ENCODE data around the gene LPAR6. TPM values are rescaled to one million over a fixed set of nuclear protein-coding genes. Genes with fewer than 3 reads are reported as not detected.

LPAR6 gene
- total RNA-seq, 4 donors from 2014 or later: 7.8 to 14.2 (median 8.8) TPM

DNA sequence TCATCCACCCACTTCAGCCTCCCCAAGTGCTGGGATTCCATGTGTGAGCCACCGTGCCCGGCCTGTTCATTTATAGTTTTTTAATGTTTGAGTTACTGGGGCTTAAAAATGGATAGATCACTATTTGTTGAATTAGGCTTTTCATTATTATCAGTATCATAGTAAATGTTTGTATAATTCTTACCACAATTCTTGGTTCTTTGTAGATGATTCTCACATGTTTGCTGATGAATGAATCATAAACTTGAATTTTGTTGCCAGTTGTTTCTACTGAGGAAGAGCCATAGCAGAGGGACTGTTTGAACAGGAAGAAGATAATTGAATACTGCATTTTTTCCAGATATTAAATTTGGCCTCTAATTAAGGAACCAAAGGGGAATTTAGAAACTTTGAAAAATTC lies 2.6 kb upstream of the LPAR6 start:
- Histone ChIP-seq H3K4me1 (peaks cover 0 to 4% (median 0%) of the 10 kb centered on the region in 4 donors), H3K4me3 (no peak overlapping the region), H3K27me3 (no peaks in the 10 kb centered on the region), H3K9me3 (no peaks in the 10 kb centered on the region), H3K27ac (replicated peaks in 1 of 4) (no peak overlapping the region), H3K36me3 (peaks cover 0 to 14% (median 7%) of the 10 kb centered on the region in 4 donors)
- no peak for DNase-seq (ENCODE audit: extremely low spot score)
- intact Hi-C loops (cut with DNase I): no loop called here
- TF ChIP-seq POLR2A (IDR thresholded peaks at IDR 0.05; ENCODE audit: low read depth): no peak
- no peak for TF ChIP-seq EP300 (IDR thresholded peaks at IDR 0.05)
- TF ChIP-seq, protein P1, sequence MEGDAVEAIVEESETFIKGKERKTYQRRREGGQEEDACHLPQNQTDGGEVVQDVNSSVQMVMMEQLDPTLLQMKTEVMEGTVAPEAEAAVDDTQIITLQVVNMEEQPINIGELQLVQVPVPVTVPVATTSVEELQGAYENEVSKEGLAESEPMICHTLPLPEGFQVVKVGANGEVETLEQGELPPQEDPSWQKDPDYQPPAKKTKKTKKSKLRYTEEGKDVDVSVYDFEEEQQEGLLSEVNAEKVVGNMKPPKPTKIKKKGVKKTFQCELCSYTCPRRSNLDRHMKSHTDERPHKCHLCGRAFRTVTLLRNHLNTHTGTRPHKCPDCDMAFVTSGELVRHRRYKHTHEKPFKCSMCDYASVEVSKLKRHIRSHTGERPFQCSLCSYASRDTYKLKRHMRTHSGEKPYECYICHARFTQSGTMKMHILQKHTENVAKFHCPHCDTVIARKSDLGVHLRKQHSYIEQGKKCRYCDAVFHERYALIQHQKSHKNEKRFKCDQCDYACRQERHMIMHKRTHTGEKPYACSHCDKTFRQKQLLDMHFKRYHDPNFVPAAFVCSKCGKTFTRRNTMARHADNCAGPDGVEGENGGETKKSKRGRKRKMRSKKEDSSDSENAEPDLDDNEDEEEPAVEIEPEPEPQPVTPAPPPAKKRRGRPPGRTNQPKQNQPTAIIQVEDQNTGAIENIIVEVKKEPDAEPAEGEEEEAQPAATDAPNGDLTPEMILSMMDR (IDR thresholded peaks at IDR 0.05): no peak
- TF ChIP-seq POLR2AphosphoS5 (IDR thresholded peaks at IDR 0.05): no peak
- 82% methylated on average over 2 of the region's 2 CpGs for WGBS

DNA sequence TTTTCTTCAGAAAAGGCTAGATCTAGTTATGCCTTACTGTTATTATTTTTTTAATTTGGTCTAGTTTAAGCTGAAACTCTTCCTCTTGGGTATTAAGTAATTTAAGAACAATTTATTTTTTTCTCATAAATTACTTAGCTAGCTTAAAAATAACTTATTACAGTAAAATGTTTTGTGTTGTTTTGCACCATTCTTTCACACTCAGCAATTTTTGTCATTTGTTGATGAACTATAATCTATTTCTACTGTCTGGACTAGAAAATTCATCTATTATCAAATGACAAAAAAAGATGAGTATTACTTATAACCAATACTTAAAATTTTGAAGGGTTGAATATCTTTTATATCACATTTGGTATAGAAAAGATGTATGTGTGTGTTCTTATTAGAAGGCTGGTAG lies 1.6 kb upstream of the LPAR6 start:
- Histone ChIP-seq H3K4me3 (no peak overlapping the region), H3K36me3 (peaks cover 0 to 14% (median 7%) of the 10 kb centered on the region in 4 donors), H3K4me1 (peaks cover 0 to 4% (median 0%) of the 10 kb centered on the region in 4 donors), H3K27me3 (no peaks in the 10 kb centered on the region), H3K9me3 (no peaks in the 10 kb centered on the region), H3K27ac (replicated peaks in 1 of 4) (no peak overlapping the region)
- DNase-seq (ENCODE audit: extremely low spot score): no peak
- intact Hi-C loops (cut with DNase I): loop anchor here (5.0 kb wide), 1 partner anchor 168 kb away; no protein-coding TSS in a partner anchor
- TF ChIP-seq EP300 (IDR thresholded peaks at IDR 0.05) (no peak), POLR2AphosphoS5 (IDR thresholded peaks at IDR 0.05) (no peak), POLR2A (IDR thresholded peaks at IDR 0.05; ENCODE audit: low read depth) (no peak)
- TF ChIP-seq, protein P1 (IDR thresholded peaks at IDR 0.05): no peak

DNA sequence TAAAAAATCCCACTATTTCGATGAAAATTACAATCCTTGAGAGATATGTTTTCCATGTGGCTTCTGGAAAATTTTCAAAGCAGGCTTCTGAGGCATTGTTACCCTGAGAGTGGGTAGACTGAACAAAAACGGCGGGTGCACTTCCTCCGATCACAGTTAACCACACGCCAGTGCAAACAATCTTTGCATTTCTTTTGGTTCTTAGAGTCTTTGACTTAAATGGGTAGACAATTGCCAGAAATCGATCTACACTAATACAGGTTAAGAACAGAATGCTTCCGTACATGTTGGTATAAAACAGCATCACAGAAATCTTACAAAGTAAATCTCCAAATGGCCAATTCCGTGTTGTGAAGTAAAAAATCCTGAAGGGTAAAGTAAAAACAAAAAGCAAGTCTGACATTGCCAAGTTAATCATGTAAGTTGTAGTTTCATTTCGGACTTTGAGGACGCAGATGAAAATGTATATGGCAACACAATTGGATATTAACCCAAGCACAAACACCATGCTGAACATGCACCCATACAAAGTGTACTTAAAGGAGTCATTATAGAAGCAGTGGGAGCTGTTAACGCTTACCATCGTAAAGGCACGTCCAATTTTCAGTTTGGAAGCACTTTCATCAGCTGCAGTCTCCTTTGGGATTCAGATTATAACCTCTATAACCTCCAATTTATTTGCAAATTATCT lies 927 bp downstream of the LPAR6 start:
- WGBS: 35% methylated on average over 13 of the region's 13 CpGs
- Histone ChIP-seq H3K9me3 (no peaks in the 10 kb centered on the region), H3K4me1 (peaks cover 0 to 4% (median 1%) of the 10 kb centered on the region in 4 donors), H3K36me3 (peaks cover 0 to 9% (median 4%) of the 10 kb centered on the region in 4 donors), H3K27me3 (no peaks in the 10 kb centered on the region), H3K4me3 (peak overlapping the region; percentile 36 to 56 (median 52)), H3K27ac (replicated peaks in 1 of 4) (peak overlapping the region; percentile 64 to 76 (median 66))
- intact Hi-C loops (cut with DNase I): loop anchor here (5.0 kb wide), 1 partner anchor 170 kb away; no protein-coding TSS in a partner anchor
- TF ChIP-seq, protein P1 (IDR thresholded peaks at IDR 0.05): no peak
- TF ChIP-seq EP300 (IDR thresholded peaks at IDR 0.05) (no peak), POLR2AphosphoS5 (IDR thresholded peaks at IDR 0.05) (no peak)
- DNase-seq (ENCODE audit: extremely low spot score): no peak

DNA sequence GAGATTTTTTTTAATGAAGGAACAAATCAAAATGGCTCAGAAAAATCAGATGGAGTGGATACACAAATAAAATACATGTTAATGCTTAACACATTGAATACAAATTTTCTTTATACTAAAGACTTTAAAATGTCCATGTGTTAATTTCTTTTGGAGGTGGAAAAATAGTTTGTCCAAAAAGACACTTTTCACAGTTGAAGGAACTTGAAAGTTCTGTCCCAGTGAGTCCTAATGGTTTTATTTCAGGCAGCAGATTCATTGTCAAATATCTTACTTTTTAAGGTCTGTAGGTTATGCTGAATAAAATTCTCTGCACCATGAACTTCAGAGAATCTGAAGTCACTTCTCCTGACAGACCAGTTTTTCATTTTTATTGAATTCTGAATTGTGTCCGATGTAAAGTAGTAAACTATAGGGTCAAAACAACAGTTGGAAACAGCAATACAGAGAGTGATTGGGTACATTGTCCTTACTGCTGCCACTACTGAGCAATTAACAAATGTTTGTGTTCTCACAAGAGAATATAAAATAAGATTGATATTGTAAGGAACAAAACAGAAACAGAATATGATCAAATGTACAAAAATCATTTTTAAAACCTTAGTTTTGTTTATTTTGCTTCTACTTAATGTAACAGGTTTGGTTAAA lies 1.6 kb downstream of the LPAR6 start:
- Histone ChIP-seq H3K27me3 (no peaks in the 10 kb centered on the region), H3K4me3 (peak overlapping the region; percentile 36 to 56 (median 52)), H3K4me1 (peaks cover 0 to 4% (median 3%) of the 10 kb centered on the region in 4 donors), H3K36me3 (peaks cover 0 to 3% (median 1%) of the 10 kb centered on the region in 4 donors), H3K9me3 (no peaks in the 10 kb centered on the region), H3K27ac (replicated peaks in 1 of 4) (peak overlapping the region; percentile 64 to 76 (median 66))
- TF ChIP-seq EP300 (IDR thresholded peaks at IDR 0.05) (no peak), POLR2AphosphoS5 (IDR thresholded peaks at IDR 0.05) (no peak), POLR2A (IDR thresholded peaks at IDR 0.05; ENCODE audit: low read depth) (no peak)
- TF ChIP-seq, protein P1 (IDR thresholded peaks at IDR 0.05): no peak
- intact Hi-C loops (cut with DNase I): loop anchor here (5.0 kb wide), 1 partner anchor 171 kb away; no protein-coding TSS in a partner anchor
- 32% methylated on average over 1 of the region's 1 CpG for WGBS
- no peak for DNase-seq (ENCODE audit: extremely low spot score)

Data from esophagus muscularis mucosa (tissue), 4 donors.